Measurements from ENCODE around the gene CDK3.
"Not testable (repeated sequence)": the region's sequence is repeated elsewhere in the genome, so short reads cannot be mapped to it uniquely, and the experiment has no call there.

The CDK3 gene

DNA sequence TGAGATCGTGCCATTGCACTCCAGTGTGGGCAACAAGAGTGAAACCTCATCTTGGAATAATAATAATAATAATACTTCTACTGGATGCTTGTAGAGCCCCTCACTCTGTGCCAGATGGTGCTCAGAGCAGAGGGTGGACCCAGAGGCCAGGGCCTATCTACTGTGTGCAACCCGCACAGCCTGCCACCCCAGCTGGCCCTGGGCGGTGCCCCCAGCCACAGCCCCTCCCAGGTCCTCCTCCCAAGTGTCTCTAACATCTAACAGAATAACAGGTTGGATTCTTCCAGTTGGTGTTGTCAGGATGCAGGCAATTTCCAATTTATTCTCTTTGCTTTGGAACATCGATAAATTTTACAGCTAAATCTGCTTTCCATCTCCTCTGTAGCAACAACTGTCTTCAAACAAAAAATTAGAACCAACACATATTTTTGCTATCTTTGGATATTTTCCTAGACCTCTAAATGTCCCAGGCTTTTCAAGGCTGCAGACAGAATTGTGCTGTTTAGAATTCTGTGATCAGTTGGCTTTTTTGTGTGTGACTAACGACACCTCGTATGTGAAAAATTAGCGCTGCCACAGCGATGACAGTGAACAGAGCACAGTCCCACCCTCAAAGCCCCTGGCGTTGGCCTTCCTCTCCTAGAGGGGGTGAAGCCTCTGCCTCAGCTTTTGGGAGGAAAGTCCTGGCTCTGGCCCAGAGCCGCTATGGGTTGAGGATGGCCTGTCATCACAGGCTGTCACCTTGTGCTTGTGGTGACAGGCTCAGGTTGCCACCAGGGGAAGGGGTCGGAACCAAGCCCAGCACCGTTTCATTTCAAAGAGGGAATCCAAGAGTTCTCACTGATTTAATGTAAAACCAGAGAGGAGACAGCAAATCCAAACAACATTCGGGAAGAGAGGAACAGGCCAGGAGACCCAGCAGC is 34.0 kb downstream of the CDK3 start:
- no peak for DNase-seq (ENCODE audit: low read depth)
- TF ChIP-seq, protein P1, sequence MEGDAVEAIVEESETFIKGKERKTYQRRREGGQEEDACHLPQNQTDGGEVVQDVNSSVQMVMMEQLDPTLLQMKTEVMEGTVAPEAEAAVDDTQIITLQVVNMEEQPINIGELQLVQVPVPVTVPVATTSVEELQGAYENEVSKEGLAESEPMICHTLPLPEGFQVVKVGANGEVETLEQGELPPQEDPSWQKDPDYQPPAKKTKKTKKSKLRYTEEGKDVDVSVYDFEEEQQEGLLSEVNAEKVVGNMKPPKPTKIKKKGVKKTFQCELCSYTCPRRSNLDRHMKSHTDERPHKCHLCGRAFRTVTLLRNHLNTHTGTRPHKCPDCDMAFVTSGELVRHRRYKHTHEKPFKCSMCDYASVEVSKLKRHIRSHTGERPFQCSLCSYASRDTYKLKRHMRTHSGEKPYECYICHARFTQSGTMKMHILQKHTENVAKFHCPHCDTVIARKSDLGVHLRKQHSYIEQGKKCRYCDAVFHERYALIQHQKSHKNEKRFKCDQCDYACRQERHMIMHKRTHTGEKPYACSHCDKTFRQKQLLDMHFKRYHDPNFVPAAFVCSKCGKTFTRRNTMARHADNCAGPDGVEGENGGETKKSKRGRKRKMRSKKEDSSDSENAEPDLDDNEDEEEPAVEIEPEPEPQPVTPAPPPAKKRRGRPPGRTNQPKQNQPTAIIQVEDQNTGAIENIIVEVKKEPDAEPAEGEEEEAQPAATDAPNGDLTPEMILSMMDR (IDR thresholded peaks at IDR 0.05; ENCODE audit: low read depth, low read length): no peak
- TF ChIP-seq, protein P2, sequence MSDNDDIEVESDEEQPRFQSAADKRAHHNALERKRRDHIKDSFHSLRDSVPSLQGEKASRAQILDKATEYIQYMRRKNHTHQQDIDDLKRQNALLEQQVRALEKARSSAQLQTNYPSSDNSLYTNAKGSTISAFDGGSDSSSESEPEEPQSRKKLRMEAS (IDR thresholded peaks at IDR 0.05; ENCODE audit: low read depth, low read length): no peak
- TF ChIP-seq MYC (IDR thresholded peaks at IDR 0.05; ENCODE audit: low read depth, low read length) (no peak), POLR2A (IDR thresholded peaks at IDR 0.05; ENCODE audit: extremely low read depth, insufficient read length) (no peak)
- no peak overlapping the region for H3K4me3 ChIP-seq (ENCODE audit: low read depth, low read length)

- DNase-seq (ENCODE audit: low read depth): no peak
- TF ChIP-seq POLR2A (IDR thresholded peaks at IDR 0.05; ENCODE audit: extremely low read depth, insufficient read length): no peak
- no peak for TF ChIP-seq MYC (IDR thresholded peaks at IDR 0.05; ENCODE audit: low read depth, low read length)
- TF ChIP-seq, protein P1 (IDR thresholded peaks at IDR 0.05; ENCODE audit: low read depth, low read length): no peak
- TF ChIP-seq, protein P2 (IDR thresholded peaks at IDR 0.05; ENCODE audit: low read depth, low read length): no peak
- no peak overlapping the region for H3K4me3 ChIP-seq (ENCODE audit: low read depth, low read length)
These were observed 36.0 kb downstream of the CDK3 start for GRCh38 chr17:76036497-76037261.

DNA sequence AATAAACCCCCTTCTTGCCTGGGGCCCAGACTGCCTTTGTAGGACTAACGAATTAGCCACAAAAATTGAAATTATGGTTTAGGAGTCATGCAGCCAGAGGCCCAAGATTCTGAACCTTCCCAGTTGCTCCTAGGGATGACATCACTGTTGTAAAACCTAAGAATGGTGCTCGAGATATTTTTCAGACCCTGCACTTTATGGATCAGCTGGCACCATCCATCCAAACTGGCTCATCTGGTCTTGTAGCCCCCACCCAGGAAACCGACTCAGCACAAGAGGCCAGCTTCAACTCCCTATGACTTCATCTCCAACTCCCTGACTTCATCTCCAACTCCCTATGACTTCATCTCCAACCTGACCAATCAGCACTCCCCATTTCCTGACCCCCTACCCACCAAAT is 37.4 kb downstream of the CDK3 start:
- DNase-seq (ENCODE audit: low read depth): no peak
- TF ChIP-seq, protein P2 (IDR thresholded peaks at IDR 0.05; ENCODE audit: low read depth, low read length): no peak
- TF ChIP-seq POLR2A (IDR thresholded peaks at IDR 0.05; ENCODE audit: extremely low read depth, insufficient read length) (no peak), MYC (IDR thresholded peaks at IDR 0.05; ENCODE audit: low read depth, low read length) (no peak)
- TF ChIP-seq, protein P1 (IDR thresholded peaks at IDR 0.05; ENCODE audit: low read depth, low read length): no peak
- no peak overlapping the region for H3K4me3 ChIP-seq (ENCODE audit: low read depth, low read length)

- H3K4me3 ChIP-seq (ENCODE audit: low read depth, low read length): no peak overlapping the region
- DNase-seq (ENCODE audit: low read depth): no peak
- TF ChIP-seq POLR2A (IDR thresholded peaks at IDR 0.05; ENCODE audit: extremely low read depth, insufficient read length) (no peak), MYC (IDR thresholded peaks at IDR 0.05; ENCODE audit: low read depth, low read length) (no peak)
- TF ChIP-seq, protein P2 (IDR thresholded peaks at IDR 0.05; ENCODE audit: low read depth, low read length): no peak
- TF ChIP-seq, protein P1 (IDR thresholded peaks at IDR 0.05; ENCODE audit: low read depth, low read length): no peak
These were observed 38.5 kb downstream of the CDK3 start for GRCh38 chr17:76039121-76039520.

DNA sequence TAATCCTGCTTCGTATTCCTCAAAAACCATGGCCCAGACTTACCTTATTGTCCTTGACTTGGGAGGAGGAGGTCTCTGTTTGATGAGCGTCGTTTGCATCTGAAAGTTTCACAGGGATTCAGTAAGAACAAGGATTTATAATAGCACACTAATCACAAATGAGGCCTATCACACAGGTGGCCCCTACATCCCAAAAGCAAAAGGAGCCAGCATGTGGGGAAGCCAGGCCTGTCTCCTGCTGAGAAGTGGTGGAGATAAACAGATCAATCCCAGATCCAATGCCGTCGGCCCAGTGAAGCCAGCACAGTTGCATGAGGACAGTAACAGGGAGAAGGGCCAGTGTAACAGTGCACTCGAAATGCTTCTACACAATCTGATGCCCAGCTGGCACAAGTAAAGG is 39.7 kb downstream of the CDK3 start:
- DNase-seq (ENCODE audit: low read depth): no peak
- no peak overlapping the region for H3K4me3 ChIP-seq (ENCODE audit: low read depth, low read length)
- no peak for TF ChIP-seq POLR2A (IDR thresholded peaks at IDR 0.05; ENCODE audit: extremely low read depth, insufficient read length)
- TF ChIP-seq, protein P2 (IDR thresholded peaks at IDR 0.05; ENCODE audit: low read depth, low read length): no peak
- TF ChIP-seq, protein P1 (IDR thresholded peaks at IDR 0.05; ENCODE audit: low read depth, low read length): no peak

GRCh38 chr17:76042868-76043267 is 42.2 kb downstream of the CDK3 start:
- not testable (repeated sequence) for H3K4me3 ChIP-seq (ENCODE audit: low read depth, low read length); DNase-seq (ENCODE audit: low read depth)

DNA sequence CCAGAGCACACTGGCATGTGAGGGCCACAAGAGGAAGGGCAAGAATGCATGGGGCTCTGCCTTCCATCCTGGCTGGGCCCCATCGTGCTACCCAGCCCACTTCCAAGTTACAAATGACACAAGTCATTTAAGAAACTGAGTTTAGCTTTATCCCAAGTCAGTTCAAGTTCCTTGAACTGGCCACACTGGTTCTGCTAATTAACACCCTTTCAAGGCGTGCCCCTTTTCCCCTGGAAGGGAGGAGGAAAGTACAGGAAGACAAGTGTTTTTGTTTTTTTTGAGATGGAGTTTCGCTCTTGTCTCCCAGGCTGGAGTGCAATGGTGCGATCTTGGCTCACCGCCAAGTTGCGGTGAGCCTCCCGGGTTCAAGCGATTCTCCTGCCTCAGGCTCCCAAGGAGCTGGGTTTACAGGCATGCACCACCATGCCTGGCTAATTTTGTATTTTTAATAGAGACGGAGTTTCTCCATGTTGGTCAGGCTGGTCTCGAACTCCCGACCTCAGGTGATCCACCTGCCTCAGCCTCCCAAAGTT is 43.9 kb downstream of the CDK3 start:
- not testable (repeated sequence) for DNase-seq (ENCODE audit: low read depth); H3K4me3 ChIP-seq (ENCODE audit: low read depth, low read length)

All from NB4 (cell line).